ENCODE results near the gene MARK2.
A peak's percentile ranks its signal among the peaks of the same experiment; 100 is the strongest.

MARK2 gene

DNA sequence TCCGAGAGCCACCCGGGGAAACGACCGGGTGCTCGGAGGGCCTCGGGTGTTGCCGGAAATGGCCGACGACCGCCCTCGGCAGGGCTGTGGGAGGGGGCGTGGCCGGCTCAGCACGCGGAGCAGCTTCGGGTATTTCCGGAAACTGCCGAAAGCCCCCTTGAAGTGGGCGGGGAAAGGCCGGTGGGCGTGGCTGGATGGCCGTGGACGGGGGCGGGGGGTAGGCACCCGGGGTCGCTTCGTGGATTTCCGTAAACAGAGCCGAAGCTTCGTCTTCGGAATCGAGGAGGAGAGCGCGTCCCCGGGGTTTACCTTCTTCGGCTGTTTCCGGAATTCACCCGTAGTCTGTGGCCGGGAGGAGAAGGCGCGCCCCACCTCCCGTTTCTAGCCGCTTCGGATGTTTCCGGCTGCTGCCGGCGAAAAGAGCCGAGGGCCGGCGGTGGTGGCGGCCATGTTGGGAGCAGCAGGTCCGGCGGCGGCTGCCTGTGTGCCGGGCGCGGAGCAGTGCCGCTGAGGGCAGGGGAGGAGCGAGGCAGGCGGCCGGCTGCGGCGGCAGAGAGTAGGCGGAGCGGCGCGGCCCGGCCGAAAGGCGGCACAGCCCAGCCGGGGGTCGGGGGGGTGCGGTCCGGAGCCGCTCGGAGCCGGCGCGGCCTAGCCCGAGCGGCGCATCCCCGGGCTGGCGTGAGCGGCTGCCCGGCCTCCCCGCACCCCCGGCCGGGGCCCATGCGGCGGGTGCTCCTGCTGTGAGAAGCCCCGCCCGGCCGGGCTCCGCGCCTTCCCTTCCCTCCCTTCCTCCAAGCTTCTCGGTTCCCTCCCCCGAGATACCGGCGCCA is at the start of gene MARK2:
MARK2 (plus strand) TSS at position 433 of the 830 bp plus-strand sequence; CDS start at position 830, 397 bp downstream.
- Histone ChIP-seq H3K27me3 (ENCODE audit: control insufficient read depth, insufficient read depth, low read length) (no peaks in the 10 kb centered on the region), H3K27ac (peak within 1 kb of the TSS; percentile 83), H3K9ac (no peak within 1 kb of the TSS), H2AFZ (peak within 1 kb of the TSS; percentile 76), H3K4me2 (ENCODE audit: low read length) (peak within 1 kb of the TSS; percentile 87), H3K4me3 (ENCODE audit: low read depth, low read length) (peak within 1 kb of the TSS; percentile 75), H3K36me3 (ENCODE audit: control insufficient read depth, insufficient read depth, low read length) (no peaks in the 10 kb centered on the region), H3K9me3 (ENCODE audit: control insufficient read depth, low read length) (no peaks in the 10 kb centered on the region), H3K79me2 (peaks cover 4% of the 10 kb centered on the region), H3K4me1 (peaks cover 8% of the 10 kb centered on the region)
- TF ChIP-seq, protein P1, sequence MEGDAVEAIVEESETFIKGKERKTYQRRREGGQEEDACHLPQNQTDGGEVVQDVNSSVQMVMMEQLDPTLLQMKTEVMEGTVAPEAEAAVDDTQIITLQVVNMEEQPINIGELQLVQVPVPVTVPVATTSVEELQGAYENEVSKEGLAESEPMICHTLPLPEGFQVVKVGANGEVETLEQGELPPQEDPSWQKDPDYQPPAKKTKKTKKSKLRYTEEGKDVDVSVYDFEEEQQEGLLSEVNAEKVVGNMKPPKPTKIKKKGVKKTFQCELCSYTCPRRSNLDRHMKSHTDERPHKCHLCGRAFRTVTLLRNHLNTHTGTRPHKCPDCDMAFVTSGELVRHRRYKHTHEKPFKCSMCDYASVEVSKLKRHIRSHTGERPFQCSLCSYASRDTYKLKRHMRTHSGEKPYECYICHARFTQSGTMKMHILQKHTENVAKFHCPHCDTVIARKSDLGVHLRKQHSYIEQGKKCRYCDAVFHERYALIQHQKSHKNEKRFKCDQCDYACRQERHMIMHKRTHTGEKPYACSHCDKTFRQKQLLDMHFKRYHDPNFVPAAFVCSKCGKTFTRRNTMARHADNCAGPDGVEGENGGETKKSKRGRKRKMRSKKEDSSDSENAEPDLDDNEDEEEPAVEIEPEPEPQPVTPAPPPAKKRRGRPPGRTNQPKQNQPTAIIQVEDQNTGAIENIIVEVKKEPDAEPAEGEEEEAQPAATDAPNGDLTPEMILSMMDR (IDR thresholded peaks at IDR 0.05): no peak

DNA sequence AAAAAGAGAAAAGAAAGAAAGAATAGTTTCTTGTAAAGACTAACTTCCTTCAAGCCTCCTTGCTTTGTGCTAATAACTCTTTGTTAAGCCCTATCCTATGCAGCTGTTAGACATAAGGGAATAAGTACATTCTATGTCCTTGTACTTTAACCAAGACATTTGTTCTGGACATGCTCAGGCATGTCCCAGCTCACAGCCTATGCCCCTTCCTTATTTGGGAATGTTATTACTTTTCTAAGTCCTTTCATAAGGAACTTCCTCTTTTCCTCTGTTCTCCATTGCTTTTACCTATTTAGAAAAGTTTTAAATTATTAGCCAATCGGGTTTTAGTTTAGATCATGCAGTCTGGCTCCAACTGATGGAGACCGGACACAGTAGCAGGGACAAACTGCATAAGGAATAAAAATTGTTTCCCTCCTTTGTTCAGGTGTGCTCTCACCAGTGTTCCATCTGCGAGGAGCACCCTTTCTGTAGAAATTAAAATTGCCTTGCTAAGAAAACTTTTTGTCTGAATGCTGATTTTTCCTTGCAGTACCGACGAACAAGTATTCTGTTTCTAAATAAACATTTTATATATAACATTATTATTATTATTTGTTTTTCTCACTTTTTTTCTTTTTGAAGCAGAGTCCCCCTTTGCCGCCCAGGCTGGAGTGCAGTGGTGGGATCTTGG is 47.3 kb upstream of the MARK2 start:
- H3K4me1 ChIP-seq: no peaks in the 10 kb centered on the region
- H3K9me3 ChIP-seq (ENCODE audit: control insufficient read depth, low read length): no peaks in the 10 kb centered on the region
- H2AFZ ChIP-seq: no peak overlapping the region
- no peaks in the 10 kb centered on the region for H3K27me3 ChIP-seq (ENCODE audit: control insufficient read depth, insufficient read depth, low read length)
- no peaks in the 10 kb centered on the region for H3K79me2 ChIP-seq
- H3K4me3 ChIP-seq (ENCODE audit: low read depth, low read length): no peak overlapping the region
- H3K27ac ChIP-seq: no peak overlapping the region
- H3K36me3 ChIP-seq (ENCODE audit: control insufficient read depth, insufficient read depth, low read length): no peaks in the 10 kb centered on the region
- H3K4me2 ChIP-seq (ENCODE audit: low read length): no peak overlapping the region
- no peak overlapping the region for H3K9ac ChIP-seq
- TF ChIP-seq, protein P1 (IDR thresholded peaks at IDR 0.05): no peak

DNA sequence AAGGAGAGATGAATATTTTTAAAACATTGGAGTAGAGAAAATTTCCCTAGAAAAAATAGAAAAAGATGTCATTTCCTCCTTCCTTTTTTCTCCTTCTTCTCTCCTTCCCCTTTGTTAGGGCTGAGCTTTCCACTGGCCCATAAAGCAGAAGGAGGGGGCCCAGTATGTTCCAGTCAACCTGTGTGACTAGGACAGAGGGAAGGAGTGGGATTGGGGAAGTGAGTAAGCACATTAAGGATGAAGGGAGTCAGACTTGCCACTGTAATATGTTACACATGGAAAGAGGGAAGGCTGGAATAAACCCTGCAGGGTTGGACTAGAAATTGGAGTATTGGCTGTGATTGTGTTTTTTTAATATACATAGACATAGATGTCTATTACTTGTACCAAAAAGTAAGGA is 45.7 kb upstream of the MARK2 start:
- Histone ChIP-seq H3K27me3 (ENCODE audit: control insufficient read depth, insufficient read depth, low read length) (no peaks in the 10 kb centered on the region), H3K4me3 (ENCODE audit: low read depth, low read length) (no peak overlapping the region), H3K36me3 (ENCODE audit: control insufficient read depth, insufficient read depth, low read length) (no peaks in the 10 kb centered on the region), H3K79me2 (no peaks in the 10 kb centered on the region), H3K27ac (no peak overlapping the region), H3K4me1 (no peaks in the 10 kb centered on the region), H3K9me3 (ENCODE audit: control insufficient read depth, low read length) (no peaks in the 10 kb centered on the region), H2AFZ (no peak overlapping the region), H3K4me2 (ENCODE audit: low read length) (no peak overlapping the region), H3K9ac (no peak overlapping the region)
- TF ChIP-seq, protein P1 (IDR thresholded peaks at IDR 0.05): no peak

DNA sequence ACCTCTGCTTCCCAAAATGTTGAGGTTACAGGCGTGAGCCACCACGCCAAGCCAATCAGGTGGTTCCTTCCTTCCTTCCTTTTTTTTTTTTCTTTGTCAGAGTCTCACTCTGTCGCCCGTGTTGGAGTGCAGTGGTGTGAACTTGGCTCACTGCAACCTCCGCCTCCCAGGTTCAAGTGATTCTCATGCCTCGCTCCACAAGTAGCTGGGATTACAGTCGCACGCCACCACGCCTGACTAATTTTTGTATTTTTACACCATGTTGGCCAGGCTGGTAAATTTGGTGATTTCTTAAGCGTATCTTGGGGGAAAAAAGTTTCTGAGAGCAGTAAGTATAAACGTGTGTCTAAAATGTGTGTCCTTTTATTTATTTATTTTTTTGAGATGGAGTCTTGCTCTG is 43.8 kb upstream of the MARK2 start:
- Histone ChIP-seq H2AFZ (no peak overlapping the region), H3K27ac (no peak overlapping the region), H3K4me2 (ENCODE audit: low read length) (no peak overlapping the region), H3K4me3 (ENCODE audit: low read depth, low read length) (no peak overlapping the region), H3K27me3 (ENCODE audit: control insufficient read depth, insufficient read depth, low read length) (no peaks in the 10 kb centered on the region), H3K4me1 (no peaks in the 10 kb centered on the region), H3K9me3 (ENCODE audit: control insufficient read depth, low read length) (no peaks in the 10 kb centered on the region), H3K9ac (no peak overlapping the region), H3K36me3 (ENCODE audit: control insufficient read depth, insufficient read depth, low read length) (no peaks in the 10 kb centered on the region), H3K79me2 (no peaks in the 10 kb centered on the region)
- TF ChIP-seq, protein P1 (IDR thresholded peaks at IDR 0.05): no peak

Measured in parathyroid adenoma (tissue), 2 donors.